Fibroblast of peridontal ligament (primary cell): Measurements from ENCODE around the gene STYK1.
A peak's percentile ranks its signal among the peaks of the same experiment; 100 is the strongest.
"Not testable (repeated sequence)": the region's sequence is repeated elsewhere in the genome, so short reads cannot be mapped to it uniquely, and the experiment has no call there.

ENCODE experiments used
- DNase-seq: peaks from one replicate; pipeline ENCODE4 v3.0.0-alpha.2; 2010; ENCODE audit errors: extremely low read depth

The STYK1 gene

DNA sequence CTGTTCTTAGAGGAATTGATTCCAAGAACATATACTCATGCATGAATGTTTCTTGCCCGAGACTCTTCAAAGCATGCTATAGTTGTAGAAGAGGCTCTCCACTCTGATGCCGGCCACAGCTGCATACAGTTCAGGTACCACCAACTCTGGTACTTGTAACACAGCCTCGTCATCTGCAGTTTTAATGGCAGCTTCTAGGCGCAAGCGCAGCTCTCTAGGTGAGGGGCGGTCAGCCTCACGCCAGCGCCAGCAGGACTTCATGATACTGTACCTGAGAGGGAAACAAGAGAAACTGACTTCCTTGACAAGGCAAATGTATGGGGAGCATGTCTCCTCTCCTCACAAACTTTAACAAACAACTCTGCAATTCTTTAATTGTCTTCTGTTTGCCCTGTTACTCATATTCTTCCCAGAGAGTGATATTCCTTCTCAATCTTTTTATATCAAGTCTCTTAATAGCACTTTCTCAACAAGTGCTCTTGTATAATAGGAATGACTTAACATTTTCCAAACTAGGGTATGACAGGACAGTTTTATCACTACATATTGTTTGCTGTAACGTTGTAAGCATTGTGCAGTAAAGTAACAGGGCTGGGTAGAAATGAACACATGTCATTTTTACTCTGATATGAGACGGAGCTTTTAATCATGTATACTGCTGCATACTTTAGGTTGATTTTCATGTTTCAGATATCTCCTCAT lies 53.6 kb downstream of the STYK1 start:
- DNase-seq, result no peak

DNA sequence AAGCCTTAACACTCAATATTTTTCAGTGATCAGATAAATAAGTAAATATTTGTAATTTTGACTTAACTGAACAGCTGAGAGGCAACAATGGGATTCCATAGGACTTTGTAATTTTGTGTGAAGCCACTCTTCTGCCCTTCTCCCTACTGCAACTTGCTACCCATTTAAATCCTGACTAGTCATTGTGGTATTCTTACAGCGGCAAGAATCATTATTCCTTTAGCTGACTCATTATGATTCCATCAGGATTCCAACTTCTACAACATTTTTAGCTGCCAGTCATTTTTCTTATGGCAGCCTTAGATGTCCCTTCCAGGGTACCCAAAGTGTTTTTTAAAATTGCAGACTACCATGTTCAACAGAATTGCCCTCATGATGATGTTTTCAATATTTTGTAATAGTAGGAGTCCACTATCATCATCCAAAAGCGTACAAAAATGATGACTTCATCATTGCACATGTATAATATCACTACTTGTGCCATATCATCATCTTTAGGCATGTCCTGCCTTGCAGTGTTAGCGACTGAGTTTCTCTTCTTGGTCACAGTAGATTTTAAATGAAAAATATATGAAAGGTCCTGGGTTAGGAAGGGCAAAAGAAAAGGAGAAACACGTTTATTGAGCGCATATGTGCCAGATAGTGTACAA lies 55.4 kb downstream of the STYK1 start:
- DNase-seq, result peak; percentile 91

DNA sequence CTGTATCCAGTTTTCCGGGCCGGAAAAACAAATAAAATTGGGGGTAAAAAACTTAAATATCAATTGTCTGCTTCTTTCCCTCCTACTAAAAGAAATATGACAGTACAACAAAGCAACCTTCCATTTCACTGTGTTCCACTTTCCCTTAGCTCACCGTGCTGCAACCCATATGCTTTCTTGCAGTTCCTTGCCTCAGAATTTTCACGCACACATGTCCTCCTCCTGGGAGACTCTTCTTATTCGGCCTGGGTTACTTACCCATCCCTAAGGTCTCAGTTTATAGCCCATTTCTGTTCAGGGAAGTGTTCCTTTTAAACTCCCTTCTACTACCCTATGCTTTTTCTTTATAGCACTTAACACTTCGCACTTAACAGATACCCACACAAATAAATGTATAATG lies 56.0 kb downstream of the STYK1 start:
- DNase-seq, result peak; percentile 34

DNA sequence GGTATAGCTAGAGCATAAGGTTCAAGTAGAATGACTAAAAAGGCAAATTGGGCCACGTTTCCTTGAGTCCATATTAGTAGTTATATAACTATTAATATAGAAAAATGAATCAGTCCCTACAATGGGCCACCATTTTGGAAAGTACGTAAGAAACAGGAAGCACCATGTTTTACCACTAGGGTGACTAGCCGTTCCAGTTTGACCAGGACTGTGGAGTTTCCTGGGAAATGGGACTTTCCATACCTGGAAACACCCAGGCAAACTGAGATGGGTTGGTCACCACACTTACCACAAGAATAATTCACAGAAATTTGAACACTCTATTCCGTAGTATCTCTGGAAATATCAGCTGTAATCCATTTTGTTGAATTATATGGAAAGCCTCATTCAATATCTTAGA lies 58.3 kb downstream of the STYK1 start:
- DNase-seq, result no peak

DNA sequence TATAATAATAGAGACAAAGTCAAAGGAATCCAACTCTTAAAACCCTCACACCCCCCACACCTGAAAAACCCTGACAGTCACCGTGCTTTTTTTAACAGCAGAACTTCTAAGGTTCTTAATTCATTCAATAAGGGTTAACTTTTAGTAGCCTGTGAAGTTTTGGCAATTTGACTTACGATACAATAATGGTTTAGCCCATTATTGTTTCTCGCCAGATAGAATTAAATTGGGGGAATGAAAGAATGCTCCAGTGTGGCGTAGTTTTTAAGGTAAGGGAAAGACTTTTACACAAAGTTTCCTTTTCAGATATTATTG lies 59.8 kb downstream of the STYK1 start:
- no peak for DNase-seq

DNA sequence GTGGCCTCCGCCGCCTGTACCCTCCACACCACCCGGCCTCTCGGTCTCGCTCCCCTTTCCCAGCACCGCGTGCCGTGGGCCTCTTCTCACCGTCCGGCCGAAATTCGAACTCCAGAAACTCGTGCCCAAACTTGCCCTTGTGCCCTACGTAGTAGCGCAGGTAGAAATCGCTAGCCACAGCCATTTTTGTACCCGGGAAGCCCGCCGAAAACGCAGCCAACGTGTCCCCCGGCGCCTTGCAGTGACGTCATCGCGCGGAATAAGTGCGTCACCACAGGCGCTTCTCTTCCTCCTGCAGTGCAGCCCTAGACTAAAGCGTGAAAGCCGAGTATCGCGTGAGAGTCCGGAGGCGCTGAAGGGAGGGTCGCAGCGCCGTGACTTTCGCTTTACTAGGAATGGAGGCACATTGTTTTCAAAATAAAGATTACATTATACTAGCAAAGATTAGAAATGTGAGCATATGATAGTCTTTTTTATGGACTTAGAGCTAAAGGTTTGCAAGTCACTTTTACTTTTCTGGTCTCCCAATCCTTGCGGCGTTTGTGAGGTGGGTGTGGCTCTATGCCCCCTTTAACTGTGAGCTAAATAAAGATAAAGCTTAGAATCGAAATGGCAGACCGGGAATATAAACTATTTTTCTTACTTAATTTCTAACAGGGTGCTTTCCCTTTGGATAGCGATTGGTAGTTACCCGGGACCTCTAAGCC lies 60.4 kb downstream of the STYK1 start, which contains the start of gene MAGOHB:
Gene MAGOHB, minus strand, starts transcription at position 261 of the 707 bp plus-strand sequence. Its CDS starts 77 bp downstream, at position 184.
- DNase-seq, result peak; percentile 97

DNA sequence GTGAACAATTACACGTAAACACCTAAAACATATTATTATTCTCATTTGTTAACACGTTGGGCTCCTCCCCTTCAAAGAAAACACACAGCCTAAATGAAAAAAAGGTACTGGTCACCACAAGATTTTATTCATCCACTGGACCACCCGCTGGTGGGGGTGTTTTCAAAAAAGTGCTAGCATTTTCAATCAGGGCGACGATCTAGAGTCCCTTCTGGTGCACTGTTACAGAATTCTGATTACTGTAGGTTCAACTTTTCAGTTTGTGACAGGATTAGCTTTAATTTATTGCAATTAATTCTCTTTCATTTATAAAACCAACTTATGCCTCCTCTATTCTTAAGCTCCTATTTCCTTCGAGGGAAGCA lies 60.9 kb downstream of the STYK1 start:
- no peak for DNase-seq

DNA sequence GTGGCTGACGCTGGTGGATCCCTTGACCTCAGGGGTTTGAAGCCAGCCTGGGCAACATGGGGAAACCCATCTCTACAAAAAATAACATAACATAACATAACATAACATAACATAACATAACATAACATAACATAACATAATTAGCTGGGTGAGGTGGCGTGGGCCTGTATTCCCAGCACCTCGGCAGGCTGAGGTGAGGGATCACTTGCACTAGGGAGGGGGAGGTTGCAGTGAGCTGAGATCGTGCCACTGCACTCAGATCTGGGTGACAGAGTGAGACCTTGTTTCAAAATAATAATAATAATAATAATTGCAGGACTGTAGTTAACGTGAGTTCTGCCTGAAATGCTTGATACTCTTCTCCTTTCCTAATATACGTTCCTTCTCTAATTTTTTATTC lies 61.7 kb downstream of the STYK1 start:
- no peak for DNase-seq

DNA sequence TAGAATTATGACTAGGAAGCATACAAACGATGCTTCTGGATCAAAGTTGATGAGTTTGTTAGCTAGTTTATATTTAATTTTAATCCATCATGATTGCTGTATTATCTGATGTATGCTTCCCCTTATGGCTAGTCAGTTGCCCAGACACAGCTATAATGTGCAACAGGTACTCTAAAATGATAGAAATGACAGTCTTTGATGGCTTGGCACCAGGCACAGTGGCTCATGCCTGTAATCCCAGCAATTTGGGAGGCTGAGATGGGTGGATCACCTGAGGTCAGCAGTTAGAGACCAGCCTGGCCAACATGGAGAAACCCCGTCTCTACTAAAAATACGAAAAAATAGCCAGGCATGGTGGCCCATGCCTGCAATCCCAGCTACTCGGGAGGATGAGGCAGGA lies 62.6 kb downstream of the STYK1 start:
- not testable (repeated sequence) for DNase-seq

DNA sequence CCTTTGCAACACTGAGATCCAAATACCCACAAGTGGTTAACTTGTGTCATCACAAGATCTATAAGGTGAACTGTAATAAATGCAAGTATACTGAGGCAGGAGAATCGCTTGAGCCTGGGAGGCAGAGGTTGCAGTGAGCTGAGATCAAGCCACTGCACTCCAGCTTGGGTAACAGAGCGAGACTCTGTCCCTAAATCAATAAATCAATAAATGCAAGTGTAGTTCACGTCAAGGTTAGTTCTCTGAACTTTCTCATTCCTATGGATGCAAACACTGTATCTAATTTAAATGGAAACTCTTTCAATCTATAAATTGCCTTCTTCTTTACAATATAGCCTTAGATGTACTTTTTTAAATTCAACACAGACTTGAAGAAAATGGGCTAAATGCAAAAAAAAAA lies 63.7 kb downstream of the STYK1 start:
- no peak for DNase-seq

DNA sequence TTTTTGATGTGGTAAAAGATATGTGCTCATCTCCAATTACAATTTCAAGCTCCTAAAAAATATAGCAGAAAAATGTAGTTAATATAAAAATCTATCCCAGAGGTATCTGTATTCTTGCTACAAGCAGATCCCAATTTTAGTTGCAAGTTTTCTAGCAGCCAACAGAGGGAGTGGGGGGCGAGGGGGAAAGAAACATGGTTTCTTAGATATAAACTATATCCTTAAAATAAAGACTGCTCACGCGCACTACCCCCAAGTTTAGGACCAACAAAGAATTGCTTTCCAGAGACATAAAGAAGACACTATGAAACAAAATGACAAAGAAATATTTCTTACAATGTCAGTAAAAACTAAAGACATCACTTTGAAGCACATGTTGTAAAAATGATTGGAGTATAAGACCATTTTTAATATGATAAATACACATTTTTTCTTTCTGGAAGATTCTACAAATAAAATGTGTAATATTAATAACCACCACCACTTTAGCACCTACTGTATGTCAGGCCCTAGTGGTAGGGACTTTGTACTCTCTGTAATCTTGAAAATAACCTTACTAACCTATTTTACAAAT lies 65.9 kb downstream of the STYK1 start:
- peak; percentile 44 for DNase-seq

DNA sequence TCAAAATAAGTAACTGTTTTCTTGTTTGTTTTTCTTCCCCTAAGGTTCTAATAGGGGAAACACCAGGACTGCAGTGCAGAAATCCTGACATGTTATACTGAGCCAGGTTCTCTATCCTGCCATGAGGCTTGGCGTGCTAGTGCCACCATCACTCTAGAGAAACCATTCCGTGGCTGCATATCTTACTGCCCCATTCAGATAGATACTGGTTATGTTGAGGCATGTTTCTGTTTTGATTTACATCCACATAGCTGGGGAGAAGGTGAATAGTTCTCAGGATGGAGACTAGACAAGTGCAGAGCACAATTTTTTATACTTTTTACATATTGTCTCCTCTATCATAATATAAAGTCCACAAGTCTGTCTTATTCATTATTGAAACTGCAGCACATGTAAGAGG lies 72.0 kb downstream of the STYK1 start:
- DNase-seq, result no peak

DNA sequence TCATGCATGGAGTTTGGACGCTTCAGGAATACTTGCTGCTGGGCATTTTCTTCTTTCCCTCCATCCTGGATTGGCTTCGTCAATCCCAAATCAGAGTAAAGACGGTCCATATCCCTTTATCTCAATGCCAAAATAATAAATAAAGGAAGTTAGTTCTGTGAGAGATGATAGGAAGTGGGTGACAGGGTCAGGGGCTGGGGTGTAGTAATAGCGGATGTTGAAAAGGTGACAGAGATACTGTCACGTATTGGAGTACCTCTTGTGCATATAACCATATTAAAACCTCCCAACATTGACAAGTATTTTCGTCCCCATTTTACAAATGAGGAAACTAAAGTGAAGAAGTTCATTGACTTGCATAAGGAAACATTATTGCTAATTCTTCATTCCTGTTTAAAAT lies 72.9 kb downstream of the STYK1 start:
- DNase-seq, result no peak

DNA sequence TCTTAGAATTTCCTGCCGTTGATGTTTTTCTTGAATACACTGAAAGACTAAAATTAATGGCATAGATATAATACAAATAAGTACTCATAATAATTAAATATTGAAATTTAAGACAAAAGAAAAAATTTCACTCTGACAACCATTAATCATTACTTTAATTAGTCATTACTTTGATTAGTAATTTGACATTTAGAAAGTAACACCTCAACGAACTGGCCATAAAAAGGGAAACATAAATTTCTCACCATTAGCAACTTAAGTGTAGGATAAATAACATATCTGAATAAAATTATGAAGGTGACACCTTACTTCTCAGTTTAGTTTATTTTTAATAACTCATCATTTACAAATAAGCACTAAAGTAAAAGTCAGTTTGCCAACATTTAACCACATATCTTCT lies 78.0 kb downstream of the STYK1 start:
- no peak for DNase-seq

DNA sequence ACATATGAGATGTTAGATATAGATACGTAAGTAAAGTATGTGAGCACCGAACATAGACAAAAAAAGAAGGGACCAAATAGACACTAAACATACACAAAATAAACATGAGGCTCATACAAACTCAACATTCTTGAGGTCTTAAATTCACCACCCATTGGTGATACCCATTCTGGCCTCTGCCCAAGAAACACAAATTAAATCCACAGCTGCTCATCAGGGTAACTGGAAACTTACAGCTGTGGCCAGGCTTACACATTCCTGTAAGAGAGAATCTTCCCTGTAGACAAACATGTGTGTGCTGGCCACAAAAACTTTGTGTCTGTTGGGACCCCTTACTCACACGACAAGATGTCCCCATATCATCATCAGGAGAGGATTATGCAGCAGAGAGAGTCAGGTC lies 82.9 kb downstream of the STYK1 start:
- DNase-seq, result peak; percentile 26

DNA sequence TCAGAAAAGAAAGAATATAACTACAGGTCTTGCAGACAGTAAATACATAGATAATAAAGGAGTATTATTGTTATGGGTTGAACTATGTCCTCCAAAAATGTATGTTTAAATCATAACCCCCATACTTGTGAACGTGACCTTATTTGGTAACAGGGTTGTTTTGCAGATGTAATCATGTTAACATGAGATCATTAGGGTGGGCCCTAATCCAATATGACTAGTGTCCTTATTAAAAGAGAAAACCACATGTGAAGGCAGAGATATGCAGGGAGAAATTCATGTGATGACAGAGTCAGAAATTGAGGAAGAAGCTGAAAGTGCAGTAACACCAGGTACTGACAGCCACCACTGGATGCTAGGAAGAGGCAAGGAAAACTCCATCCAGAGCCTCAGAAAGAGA lies 89.4 kb downstream of the STYK1 start:
- DNase-seq, result peak; percentile 21

DNA sequence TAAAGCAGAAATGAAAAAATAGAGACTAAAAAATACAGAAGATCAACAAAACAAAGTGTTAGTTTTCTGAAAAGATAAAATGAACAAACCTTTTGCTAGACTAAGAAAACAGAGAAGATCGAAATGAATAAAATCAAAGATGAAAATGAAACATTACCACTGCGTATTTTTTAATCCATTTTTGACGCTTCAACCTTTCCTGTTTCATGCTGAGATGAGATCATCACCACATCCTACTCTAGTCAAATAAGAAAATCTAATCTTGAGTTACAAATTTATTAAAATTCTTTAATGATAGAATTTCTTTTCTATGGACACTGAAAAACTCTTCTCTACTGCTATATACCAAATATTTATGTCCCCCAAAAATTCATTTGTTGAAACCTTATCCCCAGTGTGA lies 91.1 kb downstream of the STYK1 start:
- DNase-seq, result no peak

DNA sequence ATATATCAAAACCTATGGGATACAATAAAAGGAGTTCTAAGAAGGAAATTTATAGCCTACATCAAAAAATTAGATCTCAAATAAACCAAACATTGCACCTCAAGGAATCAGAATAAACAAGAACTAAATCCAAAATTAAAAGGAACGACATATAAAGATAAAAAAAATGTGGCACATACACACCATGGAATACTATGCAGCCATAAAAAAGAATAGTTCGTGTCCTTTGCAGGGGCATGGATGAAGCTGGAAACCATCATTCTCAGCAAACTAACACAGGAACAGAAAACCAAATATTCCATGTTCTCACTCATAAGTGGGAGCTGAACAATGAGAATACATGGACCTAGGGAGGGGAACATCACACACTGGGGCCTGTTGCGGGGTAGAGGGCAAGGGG lies 91.7 kb downstream of the STYK1 start:
- not testable (repeated sequence) for DNase-seq

DNA sequence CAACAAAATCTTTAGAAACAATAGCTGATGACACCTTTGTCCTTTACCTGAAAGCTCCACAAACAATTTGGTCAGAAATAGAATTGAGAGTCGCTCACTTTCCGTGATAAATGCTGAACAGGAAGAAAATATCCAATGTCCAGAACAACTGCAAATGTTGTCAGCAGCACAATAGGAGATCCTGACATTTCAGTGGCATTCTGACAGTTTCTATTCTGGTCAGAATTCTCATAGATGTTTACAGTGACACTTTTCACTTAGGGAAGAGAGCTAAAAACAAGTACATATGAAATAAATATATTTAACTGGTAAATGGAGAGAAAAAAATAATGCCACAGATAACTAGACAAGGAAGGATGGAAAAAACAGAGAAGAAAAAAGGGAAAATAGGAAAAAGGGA lies 99.5 kb downstream of the STYK1 start:
- DNase-seq, result no peak

DNA sequence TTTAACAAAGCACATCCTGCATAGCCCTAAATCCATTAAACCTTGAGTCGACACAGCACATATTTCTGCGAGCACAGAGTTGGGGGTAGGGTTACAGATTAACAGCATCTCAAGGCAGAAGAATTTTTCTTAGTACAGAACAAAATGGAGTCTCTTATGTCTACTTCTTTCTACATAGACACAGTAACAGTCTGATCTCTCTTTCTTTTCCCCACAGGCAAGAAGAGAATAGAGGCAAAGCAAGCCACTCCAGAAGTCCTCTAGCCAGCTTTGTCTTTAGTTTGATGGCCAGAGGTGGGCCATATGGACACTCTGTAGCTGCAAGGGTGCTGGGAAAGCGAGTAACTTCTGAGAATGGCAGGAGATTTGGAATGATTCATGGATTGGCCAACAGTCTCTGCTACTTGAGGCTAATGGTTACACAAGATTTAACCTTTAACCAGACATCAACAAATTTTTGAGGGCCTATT lies 101.8 kb downstream of the STYK1 start:
- DNase-seq, result peak; percentile 90

DNA sequence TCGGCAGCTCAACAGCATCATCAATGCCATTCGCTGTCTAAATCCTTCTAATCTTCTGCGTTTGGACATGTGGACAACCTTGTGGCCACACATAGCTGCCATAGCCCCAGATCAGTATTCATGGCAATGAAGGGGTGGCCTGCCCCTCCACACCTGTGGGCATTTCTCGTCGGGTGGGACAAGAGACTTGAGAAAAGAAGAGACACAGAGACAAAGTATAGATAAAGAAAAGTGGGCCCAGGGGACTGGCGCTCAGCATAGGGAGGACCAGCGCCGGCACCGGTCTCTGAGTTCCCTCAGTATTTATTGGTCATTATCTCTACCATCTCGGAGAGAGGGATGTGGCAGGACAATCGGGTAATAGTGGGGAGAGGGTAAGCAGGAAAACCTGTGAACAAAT lies 102.7 kb downstream of the STYK1 start:
- DNase-seq, result no peak
